GM12865 (cell line): ENCODE measurements around the gene SMARCD3.
A peak's percentile ranks its signal among the peaks of the same experiment; 100 is the strongest.

Experiments
- DNase-seq: peaks from one replicate; pipeline ENCODE4 v3.0.0; 2010; ENCODE audit warnings: low read depth
- H3K4me3 ChIP-seq: 2 replicates; pipeline ENCODE4 v1.5.1; 2011; ENCODE audit warnings: mild to moderate bottlenecking, low read depth, low read length, control low read depth
- TF ChIP-seq, protein P1 (sequence below): IDR thresholded peaks from 2 replicates; pipeline ENCODE4 v1.5.1; 2011; ENCODE audit warnings: low read length, control low read depth, low read depth, inconsistent platforms; ENCODE audit not compliant: insufficient read depth; ENCODE audit errors: missing control alignments

Gene SMARCD3

DNA sequence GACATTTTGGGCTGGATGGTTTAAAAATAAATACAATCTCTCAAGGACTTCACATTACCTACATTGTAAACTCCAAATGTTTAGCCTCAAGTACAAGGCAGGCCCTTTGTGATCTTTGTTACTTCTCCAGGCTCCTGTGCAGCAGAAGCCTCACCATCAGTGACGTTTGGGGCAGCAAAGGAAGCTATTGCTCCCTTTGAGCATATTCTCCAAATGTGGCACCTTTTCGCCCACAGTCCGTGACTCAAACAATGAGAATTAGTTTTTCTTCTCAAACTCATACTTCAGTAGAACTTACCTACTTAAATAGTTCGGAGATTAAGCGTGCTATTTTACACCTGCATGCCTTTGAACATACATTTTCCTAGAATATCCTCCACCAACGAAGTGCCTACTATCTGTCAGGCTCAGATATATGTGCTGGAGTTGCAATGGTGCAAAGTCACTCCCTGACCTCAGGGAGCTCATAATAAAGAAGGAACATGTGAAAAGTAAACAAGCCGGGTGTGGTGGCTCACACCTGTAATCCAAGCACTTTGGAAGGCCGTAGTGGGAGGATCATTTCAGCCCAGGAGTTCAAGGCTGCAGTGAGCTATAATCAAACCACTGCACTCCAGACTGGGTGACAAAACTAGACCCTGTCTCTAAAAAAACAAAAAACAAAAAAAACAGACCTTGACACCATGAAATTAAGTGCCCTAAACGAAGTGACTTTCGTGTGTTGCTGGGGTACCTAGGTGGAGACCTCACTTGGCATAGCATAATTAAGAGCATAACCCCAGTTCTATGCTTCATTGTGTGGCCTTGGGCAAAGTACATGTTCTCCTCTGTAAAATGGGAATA, 20.2 kb downstream of the SMARCD3 start:
- TF ChIP-seq, protein P1, sequence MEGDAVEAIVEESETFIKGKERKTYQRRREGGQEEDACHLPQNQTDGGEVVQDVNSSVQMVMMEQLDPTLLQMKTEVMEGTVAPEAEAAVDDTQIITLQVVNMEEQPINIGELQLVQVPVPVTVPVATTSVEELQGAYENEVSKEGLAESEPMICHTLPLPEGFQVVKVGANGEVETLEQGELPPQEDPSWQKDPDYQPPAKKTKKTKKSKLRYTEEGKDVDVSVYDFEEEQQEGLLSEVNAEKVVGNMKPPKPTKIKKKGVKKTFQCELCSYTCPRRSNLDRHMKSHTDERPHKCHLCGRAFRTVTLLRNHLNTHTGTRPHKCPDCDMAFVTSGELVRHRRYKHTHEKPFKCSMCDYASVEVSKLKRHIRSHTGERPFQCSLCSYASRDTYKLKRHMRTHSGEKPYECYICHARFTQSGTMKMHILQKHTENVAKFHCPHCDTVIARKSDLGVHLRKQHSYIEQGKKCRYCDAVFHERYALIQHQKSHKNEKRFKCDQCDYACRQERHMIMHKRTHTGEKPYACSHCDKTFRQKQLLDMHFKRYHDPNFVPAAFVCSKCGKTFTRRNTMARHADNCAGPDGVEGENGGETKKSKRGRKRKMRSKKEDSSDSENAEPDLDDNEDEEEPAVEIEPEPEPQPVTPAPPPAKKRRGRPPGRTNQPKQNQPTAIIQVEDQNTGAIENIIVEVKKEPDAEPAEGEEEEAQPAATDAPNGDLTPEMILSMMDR: no peak
- peak overlapping the region; percentile 70 for H3K4me3 ChIP-seq
- DNase-seq: no peak

DNA sequence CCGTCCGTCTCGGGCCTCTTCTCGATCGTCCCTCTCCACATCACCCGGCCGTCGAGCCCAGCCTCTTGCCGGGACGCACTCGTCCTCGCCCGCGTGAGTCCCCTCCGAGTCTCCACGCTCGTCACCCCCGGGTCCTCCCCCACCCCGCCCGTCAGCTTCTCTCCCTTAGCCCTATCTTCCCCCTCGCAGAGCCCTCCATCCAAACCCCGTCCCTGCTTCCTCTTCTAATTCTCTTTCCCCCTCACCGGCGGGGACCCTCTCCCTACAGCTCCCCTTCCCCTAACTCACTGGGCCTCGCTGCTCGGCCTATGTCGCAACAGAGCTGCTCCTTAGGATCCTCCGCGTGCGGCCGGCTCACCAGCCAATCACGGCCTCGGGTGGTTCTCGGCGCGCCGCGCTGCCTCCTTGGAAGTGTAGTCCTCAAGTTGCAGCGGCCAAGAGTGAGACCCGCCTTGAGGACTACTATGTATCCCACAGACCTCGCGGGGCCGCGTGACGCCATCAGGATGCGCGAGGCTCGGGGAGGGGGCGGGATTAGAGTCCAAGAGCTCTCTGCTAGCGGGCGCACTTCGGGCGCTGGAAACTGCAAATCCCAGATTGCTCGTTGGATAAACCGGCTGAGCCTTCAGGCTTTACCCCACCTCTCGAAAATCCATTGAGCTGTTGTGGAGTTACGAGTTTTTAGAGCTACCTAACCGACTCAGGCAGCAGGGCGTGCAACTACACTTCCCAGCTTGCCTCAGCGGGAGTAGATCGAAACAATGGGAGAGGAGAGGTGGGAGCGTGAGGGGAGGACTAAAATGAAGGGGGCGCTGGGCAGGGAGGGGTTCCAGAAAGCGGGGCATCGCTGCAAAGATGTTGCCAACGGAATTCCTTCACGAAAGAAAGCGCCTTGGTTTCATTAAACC, 21.4 kb downstream of the SMARCD3 start, which contains the start of gene ABCF2:
TSS of gene ABCF2 (minus strand) at position 331 of the 908 bp plus-strand sequence. CDS start 747 bp downstream, outside the sequence.
- TF ChIP-seq, protein P1: no peak
- peak within 1 kb of the TSS; percentile 93 for H3K4me3 ChIP-seq
- peak; percentile 98 for DNase-seq

DNA sequence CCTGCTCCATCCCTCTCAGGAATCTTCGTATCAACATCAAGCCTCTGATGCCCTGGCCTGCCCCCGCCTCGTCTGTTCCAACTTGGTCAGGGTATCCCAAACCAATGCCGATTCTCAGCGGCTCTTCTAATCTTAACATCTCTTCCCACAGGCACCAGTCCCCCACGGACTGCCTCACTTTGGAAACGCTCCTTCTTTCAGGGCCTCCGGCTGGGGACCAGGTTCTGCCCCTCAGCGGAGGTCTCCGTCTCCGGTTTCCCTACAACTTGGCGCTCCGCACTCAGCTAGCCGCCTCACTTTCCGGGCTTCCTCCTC, 22.0 kb downstream of the SMARCD3 start:
- TF ChIP-seq, protein P1: no peak
- no peak for DNase-seq
- peak overlapping the region; percentile 93 for H3K4me3 ChIP-seq

DNA sequence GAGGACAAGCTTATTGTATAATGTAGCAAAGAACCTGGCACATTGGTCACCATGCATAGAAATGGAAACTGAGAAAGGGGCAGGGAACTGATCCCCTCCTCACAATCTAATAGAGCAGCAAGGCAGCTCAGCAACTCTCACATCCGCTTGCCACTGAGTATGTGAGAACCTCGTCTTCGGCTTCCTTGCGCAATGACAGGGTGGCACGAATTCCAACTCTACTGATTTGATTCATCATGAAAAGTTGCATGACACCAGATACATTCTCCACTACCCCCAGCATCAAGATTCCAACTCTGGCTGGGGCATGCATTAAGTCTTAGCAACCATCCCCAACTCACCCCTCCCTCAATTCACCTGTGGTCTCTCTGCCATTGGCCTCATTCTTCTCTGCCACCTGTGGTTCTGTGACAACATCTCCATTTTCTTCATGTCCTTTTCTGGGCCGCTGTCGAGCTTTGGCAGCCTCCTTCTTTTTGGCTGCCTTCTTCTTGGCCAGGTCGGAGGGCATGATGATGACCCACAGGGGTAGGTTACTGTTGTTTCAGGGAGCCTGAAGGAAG, 22.5 kb downstream of the SMARCD3 start:
- no peak for DNase-seq
- TF ChIP-seq, protein P1: no peak

DNA sequence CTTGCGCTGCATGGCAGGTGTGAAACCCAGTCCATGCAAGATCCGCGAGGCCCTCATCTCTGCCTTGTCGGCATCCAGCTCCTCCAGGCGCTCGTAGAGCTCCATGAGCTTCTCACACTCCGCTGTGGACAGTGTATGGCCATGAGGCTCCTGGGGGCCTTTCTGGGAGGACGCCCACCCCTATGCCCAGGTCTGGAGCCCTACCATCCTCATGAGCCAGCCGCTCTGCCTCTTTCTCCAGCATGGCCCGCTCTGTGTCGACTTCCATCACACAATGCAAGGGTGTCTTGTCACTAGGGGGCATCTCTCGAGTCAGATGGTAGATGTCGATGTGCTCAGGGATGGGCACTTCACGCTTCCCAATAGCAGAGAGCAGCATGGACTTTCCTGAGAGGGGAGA, 24.8 kb downstream of the SMARCD3 start:
- TF ChIP-seq, protein P1: no peak
- DNase-seq: no peak
- H3K4me3 ChIP-seq: no peak overlapping the region

More for the DNA sequence above, 22.5 kb downstream of the SMARCD3 start:
- peak overlapping the region; percentile 93 for H3K4me3 ChIP-seq

DNA sequence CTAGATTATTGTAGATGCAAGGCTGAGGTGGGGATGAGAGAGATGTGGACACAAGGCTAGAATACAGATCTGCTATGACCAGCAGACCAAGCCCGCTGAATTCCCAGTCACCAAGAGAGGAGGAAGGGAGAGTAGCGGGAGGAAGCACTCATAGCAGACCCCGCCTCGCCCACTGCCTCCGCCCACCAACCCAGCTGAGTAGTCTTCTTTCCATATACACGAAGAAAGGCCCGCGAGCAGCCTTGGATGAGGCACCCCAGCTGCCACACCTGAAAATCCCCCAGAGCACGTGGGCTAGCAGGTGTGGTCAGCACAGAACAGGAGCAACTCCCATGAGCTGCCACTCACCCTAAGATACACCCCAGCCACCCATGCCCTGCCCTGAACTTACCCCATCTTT, 30.3 kb downstream of the SMARCD3 start:
- TF ChIP-seq, protein P1: no peak
- H3K4me3 ChIP-seq: no peak overlapping the region
- DNase-seq: no peak
